ACC112 (cell line): ENCODE measurements around the gene LRRC58.
A peak's percentile ranks its signal among the peaks of the same experiment; 100 is the strongest.
"Not testable (repeated sequence)": the region's sequence is repeated elsewhere in the genome, so short reads cannot be mapped to it uniquely, and the experiment has no call there.

Experiments used
- H2AFZ ChIP-seq: fragments of 200-600 bp; sonication (generic); one replicate; pipeline ENCODE4 v1.6.0; 2017; ENCODE audit warnings: antibody characterized with exemption, low read length; ENCODE audit not compliant: unreplicated experiment
- H3K27ac ChIP-seq: fragments of 200-600 bp; sonication (generic); 2 replicates; pipeline ENCODE4 v1.5.1; 2014; ENCODE audit warnings: low read depth, mild to moderate bottlenecking, antibody characterized with exemption, low read length, moderate library complexity
- H3K27me3 ChIP-seq: fragments of 200-600 bp; sonication (generic); 2 replicates; pipeline ENCODE4 v1.6.1; 2014; ENCODE audit warnings: mild to moderate bottlenecking, antibody characterized with exemption, low read length, moderate library complexity, mixed read lengths; ENCODE audit not compliant: insufficient read depth
- H3K36me3 ChIP-seq: fragments of 200-600 bp; sonication (generic); 2 replicates; pipeline ENCODE4 v1.6.1; 2016; ENCODE audit warnings: mild to moderate bottlenecking, antibody characterized with exemption, low read length, moderate library complexity, mixed read lengths; ENCODE audit not compliant: insufficient read depth
- H3K4me1 ChIP-seq: fragments of 200-600 bp; sonication (generic); one replicate; pipeline ENCODE4 v1.6.1; 2016; ENCODE audit warnings: low read length, mixed read lengths; ENCODE audit not compliant: insufficient read depth, unreplicated experiment, control insufficient read depth
- H3K4me3 ChIP-seq: fragments of 200-600 bp; sonication (generic); 2 replicates; pipeline ENCODE4 v1.5.1; 2014; ENCODE audit warnings: mild to moderate bottlenecking, low read depth, low read length
- H3K79me2 ChIP-seq: fragments of 200-600 bp; sonication (generic); one replicate; pipeline ENCODE4 v1.6.0; 2016; ENCODE audit warnings: low read length; ENCODE audit not compliant: control insufficient read depth, unreplicated experiment, insufficient read depth

The LRRC58 gene

GRCh38 chr3:120341658-120342346, 7.4 kb downstream of the LRRC58 start:
- Histone ChIP-seq H3K4me1 (peaks cover 15% of the 10 kb centered on the region), H3K27ac (no peak overlapping the region), H3K27me3 (no peaks in the 10 kb centered on the region), H3K4me3 (no peak overlapping the region), H3K79me2 (peaks cover 89% of the 10 kb centered on the region), H2AFZ (no peak overlapping the region), H3K36me3 (peaks cover 54% of the 10 kb centered on the region)

GRCh38 chr3:120339362-120339761, 9.8 kb downstream of the LRRC58 start:
- peaks cover 4% of the 10 kb centered on the region for H3K4me1 ChIP-seq
- H3K36me3 ChIP-seq = peaks cover 55% of the 10 kb centered on the region
- no peak overlapping the region for H3K27ac ChIP-seq
- no peak overlapping the region for H2AFZ ChIP-seq
- peaks cover 77% of the 10 kb centered on the region for H3K79me2 ChIP-seq
- no peak overlapping the region for H3K4me3 ChIP-seq
- H3K27me3 ChIP-seq = no peaks in the 10 kb centered on the region

- Histone ChIP-seq H3K27me3 (no peaks in the 10 kb centered on the region), H3K4me1 (no peaks in the 10 kb centered on the region), H3K36me3 (peaks cover 54% of the 10 kb centered on the region), H3K27ac (no peak overlapping the region), H3K4me3 (no peak overlapping the region), H2AFZ (no peak overlapping the region), H3K79me2 (peaks cover 69% of the 10 kb centered on the region)
Measured at GRCh38 chr3:120338517-120338916, 10.6 kb downstream of the LRRC58 start.

GRCh38 chr3:120332646-120333045, 16.5 kb downstream of the LRRC58 start:
- no peak overlapping the region for H2AFZ ChIP-seq
- no peaks in the 10 kb centered on the region for H3K4me1 ChIP-seq
- peaks cover 20% of the 10 kb centered on the region for H3K79me2 ChIP-seq
- no peaks in the 10 kb centered on the region for H3K27me3 ChIP-seq
- no peak overlapping the region for H3K4me3 ChIP-seq
- H3K36me3 ChIP-seq = peaks cover 31% of the 10 kb centered on the region
- no peak overlapping the region for H3K27ac ChIP-seq

GRCh38 chr3:120331076-120331475, 18.1 kb downstream of the LRRC58 start:
- Histone ChIP-seq H3K27ac (no peak overlapping the region), H3K4me3 (no peak overlapping the region), H3K36me3 (peaks cover 31% of the 10 kb centered on the region), H2AFZ (no peak overlapping the region), H3K27me3 (no peaks in the 10 kb centered on the region), H3K4me1 (no peaks in the 10 kb centered on the region), H3K79me2 (peaks cover 6% of the 10 kb centered on the region)

GRCh38 chr3:120326784-120327183, 22.4 kb downstream of the LRRC58 start:
- H3K27me3 ChIP-seq = no peaks in the 10 kb centered on the region
- peaks cover 7% of the 10 kb centered on the region for H3K4me1 ChIP-seq
- peaks cover 29% of the 10 kb centered on the region for H3K36me3 ChIP-seq
- no peaks in the 10 kb centered on the region for H3K79me2 ChIP-seq
- no peak overlapping the region for H3K27ac ChIP-seq
- H2AFZ ChIP-seq = no peak overlapping the region
- no peak overlapping the region for H3K4me3 ChIP-seq

GRCh38 chr3:120324190-120324589, 25.0 kb downstream of the LRRC58 start:
- H3K36me3 ChIP-seq = peaks cover 20% of the 10 kb centered on the region
- peaks cover 7% of the 10 kb centered on the region for H3K4me1 ChIP-seq
- no peaks in the 10 kb centered on the region for H3K79me2 ChIP-seq
- no peak overlapping the region for H2AFZ ChIP-seq
- peak overlapping the region; percentile 46 for H3K27ac ChIP-seq
- no peaks in the 10 kb centered on the region for H3K27me3 ChIP-seq
- H3K4me3 ChIP-seq = no peak overlapping the region

- H3K79me2 ChIP-seq, H3K4me3 ChIP-seq, H3K4me1 ChIP-seq, H3K27me3 ChIP-seq, H2AFZ ChIP-seq: not testable (repeated sequence)
- Histone ChIP-seq H3K27ac (peak overlapping the region; percentile 46), H3K36me3 (peaks cover 18% of the 10 kb centered on the region)
Measured at GRCh38 chr3:120323761-120324160, 25.4 kb downstream of the LRRC58 start.

- Histone ChIP-seq H3K27me3 (no peaks in the 10 kb centered on the region), H3K36me3 (no peaks in the 10 kb centered on the region), H3K4me3 (no peak overlapping the region), H3K4me1 (no peaks in the 10 kb centered on the region), H3K79me2 (no peaks in the 10 kb centered on the region), H2AFZ (no peak overlapping the region), H3K27ac (no peak overlapping the region)
Measured at GRCh38 chr3:120311863-120312794, 37.0 kb downstream of the LRRC58 start.

- H3K36me3 ChIP-seq = no peaks in the 10 kb centered on the region
- H3K4me3 ChIP-seq = no peak overlapping the region
- no peaks in the 10 kb centered on the region for H3K79me2 ChIP-seq
- no peak overlapping the region for H2AFZ ChIP-seq
- no peaks in the 10 kb centered on the region for H3K27me3 ChIP-seq
- H3K27ac ChIP-seq = no peak overlapping the region
- peaks cover 12% of the 10 kb centered on the region for H3K4me1 ChIP-seq
Measured at GRCh38 chr3:120306519-120307455, 42.4 kb downstream of the LRRC58 start.
